Nephron progenitor cell (in vitro differentiated cells): ENCODE results near the gene SYT12.

Source experiments
- DNase-seq: peaks from one replicate; pipeline ENCODE4 v3.0.0; 2021
- H3K27ac Mint-ChIP-seq: 2 replicates; pipeline ENCODE4 v1.8.0; 2021; ENCODE audit warnings: mild to moderate bottlenecking, moderate library complexity, mixed read lengths
- H3K27me3 Mint-ChIP-seq: 2 replicates; pipeline ENCODE4 v1.8.0; 2021; ENCODE audit warnings: mild to moderate bottlenecking, low read depth, mixed read lengths; ENCODE audit not compliant: poor library complexity
- H3K36me3 Mint-ChIP-seq: 2 replicates; pipeline ENCODE4 v1.8.0; 2021; ENCODE audit warnings: low read depth, mixed read lengths
- H3K4me1 Mint-ChIP-seq: 2 replicates; pipeline ENCODE4 v1.8.0; 2021; ENCODE audit warnings: mixed read lengths
- H3K4me3 Mint-ChIP-seq: 2 replicates; pipeline ENCODE4 v1.8.0; 2021; ENCODE audit warnings: mild to moderate bottlenecking, moderate library complexity, mixed read lengths
- H3K9me3 Mint-ChIP-seq: 2 replicates; pipeline ENCODE4 v1.8.0; 2021; ENCODE audit warnings: mild to moderate bottlenecking, moderate library complexity, mixed read lengths
- TF ChIP-seq, protein P1 (sequence below): fragments of 200-600 bp; sonication (generic); IDR thresholded peaks from 2 replicates; pipeline ENCODE4 v1.5.0; 2021; ENCODE audit warnings: antibody characterized with exemption

Gene SYT12

DNA sequence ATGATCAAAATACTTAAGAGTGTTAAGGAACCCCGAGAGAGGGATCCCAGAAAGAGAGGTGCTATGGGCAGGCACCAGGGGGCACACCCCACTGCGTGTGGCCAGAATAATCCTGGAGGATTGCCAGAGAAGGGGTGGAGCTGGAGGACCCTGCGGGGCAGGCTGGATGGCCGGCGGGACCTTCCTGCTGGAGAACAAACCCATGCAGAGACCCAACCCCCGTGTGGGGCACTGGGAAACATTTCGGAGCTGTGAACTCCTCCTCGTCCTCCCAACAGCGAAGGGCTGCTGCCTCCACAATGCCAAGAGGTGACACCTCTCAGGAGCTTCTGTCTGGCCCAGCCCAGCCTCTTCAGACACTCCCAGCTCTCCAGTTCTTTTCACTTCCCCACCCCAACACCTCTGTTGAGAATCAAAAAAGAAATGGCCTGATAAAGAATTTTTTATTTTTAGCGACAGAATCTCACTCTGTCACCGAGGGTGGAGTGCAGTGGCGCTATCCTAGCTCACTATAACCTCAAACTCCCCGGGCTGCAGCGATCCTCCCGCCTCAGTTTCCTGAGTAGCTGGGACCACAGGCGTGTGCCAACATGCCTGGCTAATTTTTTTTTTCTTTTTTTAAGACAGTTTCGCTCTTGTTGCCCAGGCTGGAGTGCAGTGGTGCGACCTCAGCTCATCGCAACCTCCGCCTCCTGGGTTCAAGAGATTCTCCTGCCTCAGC lies 59.3 kb downstream of the SYT12 start:
- Mint-ChIP-seq H3K36me3 (no peaks in the 10 kb centered on the region), H3K4me3 (no peak overlapping the region), H3K9me3 (no peaks in the 10 kb centered on the region), H3K27me3 (peaks cover 4% of the 10 kb centered on the region), H3K27ac (no peak overlapping the region), H3K4me1 (peaks cover 27% of the 10 kb centered on the region)
- TF ChIP-seq, protein P1, sequence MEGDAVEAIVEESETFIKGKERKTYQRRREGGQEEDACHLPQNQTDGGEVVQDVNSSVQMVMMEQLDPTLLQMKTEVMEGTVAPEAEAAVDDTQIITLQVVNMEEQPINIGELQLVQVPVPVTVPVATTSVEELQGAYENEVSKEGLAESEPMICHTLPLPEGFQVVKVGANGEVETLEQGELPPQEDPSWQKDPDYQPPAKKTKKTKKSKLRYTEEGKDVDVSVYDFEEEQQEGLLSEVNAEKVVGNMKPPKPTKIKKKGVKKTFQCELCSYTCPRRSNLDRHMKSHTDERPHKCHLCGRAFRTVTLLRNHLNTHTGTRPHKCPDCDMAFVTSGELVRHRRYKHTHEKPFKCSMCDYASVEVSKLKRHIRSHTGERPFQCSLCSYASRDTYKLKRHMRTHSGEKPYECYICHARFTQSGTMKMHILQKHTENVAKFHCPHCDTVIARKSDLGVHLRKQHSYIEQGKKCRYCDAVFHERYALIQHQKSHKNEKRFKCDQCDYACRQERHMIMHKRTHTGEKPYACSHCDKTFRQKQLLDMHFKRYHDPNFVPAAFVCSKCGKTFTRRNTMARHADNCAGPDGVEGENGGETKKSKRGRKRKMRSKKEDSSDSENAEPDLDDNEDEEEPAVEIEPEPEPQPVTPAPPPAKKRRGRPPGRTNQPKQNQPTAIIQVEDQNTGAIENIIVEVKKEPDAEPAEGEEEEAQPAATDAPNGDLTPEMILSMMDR: no peak
- DNase-seq: no peak

DNA sequence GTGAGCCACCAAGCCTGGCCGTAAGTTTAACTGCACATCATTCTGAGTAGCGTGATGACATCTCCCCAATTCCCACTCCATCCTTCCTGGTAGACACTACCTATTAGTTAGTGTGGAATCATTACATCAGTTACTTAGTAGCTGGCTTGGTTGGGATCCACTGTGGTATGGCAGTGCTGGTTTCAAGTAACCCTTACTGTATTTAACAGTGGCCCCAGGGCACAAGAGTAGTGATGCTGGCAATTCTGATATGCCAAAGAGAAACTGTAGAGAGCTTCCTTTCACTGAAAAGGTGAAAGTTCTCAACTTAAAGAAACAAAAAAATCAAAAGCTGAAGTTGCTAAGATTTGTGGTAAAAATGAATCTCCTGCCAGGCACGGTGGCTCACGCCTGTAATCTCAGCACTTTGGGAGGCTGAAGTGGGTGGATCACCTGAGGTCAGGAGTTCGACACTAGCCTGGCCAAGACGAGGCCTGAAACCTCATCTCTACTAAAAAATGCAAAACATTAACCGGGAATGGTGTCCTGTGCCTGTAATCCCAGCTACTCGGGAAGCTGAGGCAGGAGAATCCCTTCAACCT lies 60.9 kb downstream of the SYT12 start:
- H3K27ac Mint-ChIP-seq: no peak overlapping the region
- no peak for DNase-seq
- H3K36me3 Mint-ChIP-seq: no peaks in the 10 kb centered on the region
- H3K9me3 Mint-ChIP-seq: no peaks in the 10 kb centered on the region
- no peak overlapping the region for H3K4me3 Mint-ChIP-seq
- peaks cover 20% of the 10 kb centered on the region for H3K4me1 Mint-ChIP-seq
- TF ChIP-seq, protein P1: no peak
- H3K27me3 Mint-ChIP-seq: peaks cover 10% of the 10 kb centered on the region

DNA sequence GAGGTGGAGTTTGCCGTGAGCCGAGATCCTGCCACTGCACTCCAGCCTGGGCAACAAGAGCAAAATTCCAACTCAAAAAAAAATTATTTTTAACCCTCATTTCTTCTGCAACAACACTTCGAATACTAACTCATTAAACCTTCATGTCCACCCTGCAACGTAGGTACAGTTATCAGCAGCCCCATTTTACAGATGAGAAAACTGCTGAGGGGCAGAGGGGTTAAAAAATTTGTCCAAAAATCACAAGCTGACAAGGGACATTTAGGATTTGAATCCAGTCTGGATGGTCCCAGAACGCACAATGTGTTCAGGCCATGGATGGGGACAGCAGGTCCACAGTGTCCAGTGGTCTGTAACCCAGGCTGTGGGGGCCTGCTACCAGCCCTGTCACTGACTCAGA lies 62.7 kb downstream of the SYT12 start:
- DNase-seq: no peak
- Mint-ChIP-seq H3K9me3 (no peaks in the 10 kb centered on the region), H3K27ac (no peak overlapping the region), H3K27me3 (peaks cover 10% of the 10 kb centered on the region), H3K4me1 (peaks cover 14% of the 10 kb centered on the region), H3K36me3 (no peaks in the 10 kb centered on the region), H3K4me3 (no peak overlapping the region)
- TF ChIP-seq, protein P1: no peak

DNA sequence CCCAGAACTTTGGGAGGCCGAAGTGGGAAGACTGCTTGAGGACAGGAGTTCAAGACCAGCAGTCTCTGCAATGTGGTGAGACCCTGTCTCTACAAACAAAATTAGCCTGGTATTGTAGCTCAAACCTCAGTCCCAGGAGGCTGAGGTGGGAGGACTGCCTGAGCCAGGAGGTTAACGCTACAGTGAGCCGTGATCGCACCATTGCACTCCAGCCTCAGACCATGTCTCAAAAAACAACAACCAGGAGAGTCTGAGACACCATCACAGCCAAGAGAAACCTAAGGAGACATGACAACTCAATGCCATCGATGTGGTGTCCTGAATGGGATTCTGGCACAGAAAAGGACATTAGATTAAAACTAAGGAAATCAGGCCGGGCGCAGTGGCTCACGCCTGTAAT lies 67.8 kb downstream of the SYT12 start:
- TF ChIP-seq, protein P1: no peak
- H3K27me3 Mint-ChIP-seq: peaks cover 8% of the 10 kb centered on the region
- no peak for DNase-seq
- no peak overlapping the region for H3K4me3 Mint-ChIP-seq
- no peak overlapping the region for H3K27ac Mint-ChIP-seq
- peaks cover 3% of the 10 kb centered on the region for H3K4me1 Mint-ChIP-seq
- H3K9me3 Mint-ChIP-seq: no peaks in the 10 kb centered on the region
- H3K36me3 Mint-ChIP-seq: no peaks in the 10 kb centered on the region

DNA sequence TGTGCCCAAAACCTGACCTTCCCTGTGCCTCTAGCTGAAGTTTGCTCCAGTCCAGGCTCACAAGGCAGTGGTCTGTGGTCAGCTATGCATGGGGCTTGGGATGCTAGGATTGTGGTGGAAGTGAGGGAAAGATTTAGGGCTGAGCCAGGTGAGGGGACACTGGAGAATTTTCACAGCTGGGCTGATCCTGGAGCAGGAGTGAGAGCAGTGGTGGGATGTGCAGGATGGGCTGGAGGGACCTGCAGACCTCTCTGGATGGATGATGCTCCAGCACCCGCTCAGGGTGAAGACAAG lies 72.2 kb downstream of the SYT12 start:
- Mint-ChIP-seq H3K36me3 (no peaks in the 10 kb centered on the region), H3K4me3 (no peak overlapping the region), H3K27ac (no peak overlapping the region), H3K4me1 (peaks cover 9% of the 10 kb centered on the region), H3K9me3 (no peaks in the 10 kb centered on the region), H3K27me3 (peaks cover 15% of the 10 kb centered on the region)
- TF ChIP-seq, protein P1: no peak
- no peak for DNase-seq
